Activated T-helper 1 cell treated with anti-CD3 and anti-CD28 coated beads, Interleukin-12 subunit alpha, Interleukin-12 subunit beta, Interleukin-2, Interleukin-4 antibody, amounts not matched to agents 30 ng/mL and 10 ng/mL and 1 ng/mL, durations not matched to agents 14 hours and 24 hours and 36 hours (primary cell): ENCODE measurements around the gene CD300LD. TPM values are rescaled to one million over a fixed set of nuclear protein-coding genes. Genes with fewer than 3 reads are reported as not detected.
"Not testable (repeated sequence)": the region's sequence is repeated elsewhere in the genome, so short reads cannot be mapped to it uniquely, and the experiment has no call there.

Experiments
- DNase-seq: peaks from one replicate; pipeline ENCODE4 v3.0.0; 2021; ENCODE audit warnings: low spot score
- H3K27ac Mint-ChIP-seq: one replicate; pipeline ENCODE4 v1.8.0; 2021; ENCODE audit warnings: mild to moderate bottlenecking, mixed read lengths
- H3K27me3 Mint-ChIP-seq: one replicate; pipeline ENCODE4 v1.8.0; 2022; ENCODE audit warnings: mild to moderate bottlenecking, moderate library complexity, mixed read lengths; ENCODE audit not compliant: insufficient read depth
- H3K36me3 Mint-ChIP-seq: one replicate; pipeline ENCODE4 v1.8.0; 2021; ENCODE audit warnings: low read depth, mixed read lengths
- H3K4me1 Mint-ChIP-seq: one replicate; pipeline ENCODE4 v1.8.0; 2021; ENCODE audit warnings: low read depth, mixed read lengths
- H3K4me3 Mint-ChIP-seq: one replicate; pipeline ENCODE4 v1.8.0; 2021; ENCODE audit warnings: mild to moderate bottlenecking, moderate library complexity, mixed read lengths
- H3K9me3 Mint-ChIP-seq: one replicate; pipeline ENCODE4 v1.8.0; 2021; ENCODE audit warnings: mixed read lengths
- intact Hi-C: fragments of 100-400 bp; cut with micrococcal nuclease; formaldehyde crosslinking; loops from one replicate; pipeline ENCODE4 v1.15.1; 2024
- total RNA-seq: library from RNA; stranded (reverse); gene quantifications from 2 replicates; pipeline ENCODE4 v1.2.3, GENCODE V29; 2022

The CD300LD gene
- total RNA-seq, 1 donor from 2014 or later = not detected

DNA sequence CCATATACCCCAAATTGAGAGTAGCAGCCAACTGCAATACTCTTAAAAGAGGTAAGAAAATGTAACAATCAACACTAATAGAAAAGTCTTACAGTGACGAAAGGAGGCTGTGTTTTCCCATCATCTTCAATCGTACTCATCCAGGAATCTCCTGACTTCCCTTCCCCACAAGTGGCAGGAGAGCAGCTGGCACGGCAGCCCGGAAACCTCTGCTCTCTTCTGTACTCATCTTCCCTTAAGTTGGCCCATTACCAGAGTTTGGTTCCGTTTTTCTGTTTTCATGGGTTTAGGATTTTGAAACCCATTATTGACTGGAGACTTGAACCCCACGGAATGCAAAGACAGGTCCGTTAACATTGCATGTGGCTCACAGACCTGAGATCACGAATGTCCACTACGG is 13.1 kb downstream of the CD300LD start:
- H3K9me3 Mint-ChIP-seq = no peaks in the 10 kb centered on the region
- H3K4me1 Mint-ChIP-seq = no peaks in the 10 kb centered on the region
- no peaks in the 10 kb centered on the region for H3K36me3 Mint-ChIP-seq
- H3K27ac Mint-ChIP-seq = no peak overlapping the region
- no peak overlapping the region for H3K4me3 Mint-ChIP-seq
- no peak for DNase-seq
- intact Hi-C loops = no loop called here
- H3K27me3 Mint-ChIP-seq = peaks cover 10% of the 10 kb centered on the region

DNA sequence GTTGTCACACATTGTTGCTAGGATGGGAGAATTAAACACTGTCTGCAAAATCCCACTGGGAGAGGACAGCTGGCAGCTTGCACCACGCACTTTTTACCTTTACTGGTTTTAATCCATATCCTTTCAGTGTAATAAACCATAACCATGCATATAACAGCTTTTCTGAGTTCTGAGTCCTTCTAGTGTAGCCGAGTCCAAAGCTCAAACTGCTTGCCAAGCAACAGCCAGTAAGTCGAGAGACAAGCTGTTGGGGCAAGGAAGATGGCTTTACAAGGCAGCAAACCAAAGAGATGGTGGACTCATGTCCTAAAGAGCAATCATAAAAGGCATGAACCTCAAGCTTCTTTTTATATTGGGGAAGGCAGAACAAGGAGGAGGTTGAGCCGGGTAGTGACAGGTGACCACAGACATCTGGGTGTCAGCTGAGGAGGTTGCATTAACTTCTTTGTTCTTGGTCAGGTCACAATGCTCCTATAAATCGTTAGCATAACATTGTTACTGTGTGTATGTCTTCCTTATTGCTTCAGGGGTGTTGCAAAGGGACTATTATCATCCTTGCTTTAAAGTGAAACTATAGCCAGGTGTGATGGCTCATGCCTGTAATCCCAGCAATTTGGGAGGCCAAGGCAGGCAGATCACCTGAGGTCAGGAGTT is 17.5 kb downstream of the CD300LD start:
- peaks cover 8% of the 10 kb centered on the region for H3K27me3 Mint-ChIP-seq
- H3K4me3 Mint-ChIP-seq = no peak overlapping the region
- H3K9me3 Mint-ChIP-seq = no peaks in the 10 kb centered on the region
- no peak for DNase-seq
- no peaks in the 10 kb centered on the region for H3K36me3 Mint-ChIP-seq
- H3K27ac Mint-ChIP-seq = no peak overlapping the region
- H3K4me1 Mint-ChIP-seq = peaks cover 1% of the 10 kb centered on the region
- intact Hi-C loops = no loop called here

DNA sequence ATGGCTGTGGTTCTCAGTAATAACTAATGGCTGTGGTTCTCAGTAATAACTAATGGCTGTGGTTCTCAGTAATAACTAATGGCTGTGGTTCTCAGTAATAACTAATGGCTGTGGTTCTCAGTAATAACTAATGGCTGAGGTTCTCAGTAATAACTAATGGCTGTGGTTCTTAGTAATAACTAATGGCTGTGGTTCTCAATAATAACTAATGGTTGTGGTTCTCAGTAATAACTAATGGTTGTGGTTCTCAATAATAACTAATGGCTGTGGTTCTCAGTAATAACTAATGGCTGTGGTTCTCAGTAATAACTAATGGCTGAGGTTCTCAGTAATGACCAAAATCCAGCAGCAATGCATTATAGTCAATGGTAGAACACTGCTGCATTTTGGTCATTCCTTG is 18.4 kb downstream of the CD300LD start:
- Mint-ChIP-seq H3K27me3 (peaks cover 10% of the 10 kb centered on the region), H3K4me1 (peaks cover 11% of the 10 kb centered on the region)
- H3K9me3 Mint-ChIP-seq, H3K4me3 Mint-ChIP-seq, intact Hi-C loops, H3K36me3 Mint-ChIP-seq, H3K27ac Mint-ChIP-seq, DNase-seq: not testable (repeated sequence)

DNA sequence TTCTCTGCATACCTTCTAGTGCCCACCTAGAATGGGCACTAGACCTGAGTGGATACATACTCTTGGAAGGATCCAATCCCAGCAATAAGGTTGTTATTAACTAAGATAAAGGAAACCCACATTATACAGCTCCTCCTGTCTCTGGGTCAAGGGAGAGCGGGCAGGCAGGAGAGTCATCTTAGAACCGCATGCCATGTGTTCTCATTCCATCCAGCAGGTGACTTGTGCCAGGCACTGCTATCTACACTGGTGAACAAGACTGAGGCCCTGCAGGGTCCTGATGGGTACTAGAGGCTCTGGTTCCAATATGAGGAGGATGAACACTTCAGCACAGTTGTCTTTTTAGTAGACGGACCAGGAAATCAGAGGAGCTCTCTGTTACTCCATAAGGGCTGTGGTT is 18.9 kb downstream of the CD300LD start:
- Mint-ChIP-seq H3K27ac (no peak overlapping the region), H3K4me1 (peaks cover 13% of the 10 kb centered on the region), H3K27me3 (peaks cover 10% of the 10 kb centered on the region), H3K9me3 (no peaks in the 10 kb centered on the region), H3K4me3 (no peak overlapping the region), H3K36me3 (no peaks in the 10 kb centered on the region)
- intact Hi-C loops = no loop called here
- no peak for DNase-seq

DNA sequence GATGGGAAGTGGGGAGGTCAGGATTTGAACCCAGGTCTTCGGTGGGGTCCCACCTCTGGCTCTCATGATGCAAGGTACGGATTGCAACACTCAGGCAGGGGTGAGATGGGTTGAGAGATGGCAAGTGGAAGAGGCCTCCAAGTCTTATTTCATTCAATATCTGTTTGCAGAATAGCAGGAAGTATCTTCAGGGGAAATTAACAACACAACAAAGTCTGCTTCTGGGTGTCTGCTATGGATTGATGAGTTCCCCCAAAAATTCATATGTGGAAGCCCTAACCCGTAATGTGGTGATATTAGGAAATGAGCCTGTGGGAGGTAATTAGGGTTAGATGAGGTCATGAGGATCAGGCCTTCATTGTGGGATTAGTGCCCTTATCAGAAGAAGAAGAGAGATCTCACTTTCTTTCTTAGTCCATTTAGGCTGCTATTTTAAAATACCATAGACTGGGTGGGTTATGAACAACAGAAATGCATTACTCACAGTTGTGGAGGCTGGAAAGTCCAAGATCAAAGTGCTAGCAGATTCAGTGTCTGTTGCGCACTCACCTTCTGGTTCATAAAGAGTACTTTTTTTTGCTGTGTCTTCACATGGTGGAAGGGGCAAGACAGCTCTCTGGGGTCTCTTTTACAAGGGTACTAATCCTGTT is 20.3 kb downstream of the CD300LD start:
- DNase-seq = no peak
- Mint-ChIP-seq H3K9me3 (no peaks in the 10 kb centered on the region), H3K36me3 (no peaks in the 10 kb centered on the region), H3K4me1 (peaks cover 13% of the 10 kb centered on the region), H3K27ac (no peak overlapping the region), H3K27me3 (peaks cover 12% of the 10 kb centered on the region), H3K4me3 (no peak overlapping the region)
- intact Hi-C loops = no loop called here

DNA sequence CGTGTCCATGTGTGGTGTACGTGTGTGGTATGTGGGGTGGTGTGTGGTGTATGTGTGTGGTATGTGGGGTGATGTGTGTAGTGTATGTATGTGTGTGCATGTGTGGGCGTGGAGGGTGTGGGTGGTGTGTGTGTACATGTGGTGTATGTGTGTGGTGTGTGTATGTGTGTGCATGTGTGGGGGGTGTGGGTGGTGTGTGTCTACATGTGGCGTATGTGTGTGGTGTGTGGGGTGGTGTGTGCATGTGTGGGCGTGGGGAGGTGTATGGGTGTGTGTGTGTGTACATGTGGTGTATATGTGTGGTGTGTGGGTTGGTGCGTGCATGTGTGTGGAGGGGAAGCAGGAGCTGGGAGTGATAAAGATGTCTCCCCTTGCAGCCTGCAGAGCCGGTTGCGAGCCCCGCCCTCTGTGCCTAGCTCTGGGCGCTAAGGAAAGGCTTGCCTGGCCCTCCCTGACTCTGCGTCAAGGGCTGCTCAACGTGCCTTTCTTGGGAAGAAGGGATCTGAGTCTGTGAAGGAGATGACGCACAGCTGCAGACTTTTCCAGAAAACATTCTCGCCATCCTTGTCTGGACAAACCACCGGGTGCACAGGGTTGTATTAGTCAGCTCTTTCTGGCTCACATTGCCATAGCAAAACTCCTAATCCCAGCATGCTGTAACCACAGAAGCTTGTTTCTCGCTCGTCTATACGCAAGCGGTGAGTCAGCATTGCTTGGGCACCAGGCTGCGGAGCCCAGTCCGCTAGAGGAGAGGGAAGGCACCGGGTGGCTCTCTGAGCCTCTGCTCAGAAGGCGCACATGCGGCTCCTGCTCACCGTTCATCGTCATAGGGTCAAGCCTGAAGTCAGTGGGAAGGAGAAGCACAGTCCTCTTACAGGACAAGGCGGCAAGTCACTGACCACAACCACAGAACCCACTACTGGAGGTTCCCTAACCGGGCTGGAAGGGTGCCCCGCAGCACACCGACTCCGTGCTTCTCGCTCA is 22.8 kb downstream of the CD300LD start:
- intact Hi-C loops = no loop called here
- Mint-ChIP-seq H3K27ac (no peak overlapping the region), H3K36me3 (no peaks in the 10 kb centered on the region), H3K4me1 (peaks cover 13% of the 10 kb centered on the region), H3K4me3 (no peak overlapping the region), H3K9me3 (no peaks in the 10 kb centered on the region), H3K27me3 (peaks cover 18% of the 10 kb centered on the region)
- DNase-seq = no peak

DNA sequence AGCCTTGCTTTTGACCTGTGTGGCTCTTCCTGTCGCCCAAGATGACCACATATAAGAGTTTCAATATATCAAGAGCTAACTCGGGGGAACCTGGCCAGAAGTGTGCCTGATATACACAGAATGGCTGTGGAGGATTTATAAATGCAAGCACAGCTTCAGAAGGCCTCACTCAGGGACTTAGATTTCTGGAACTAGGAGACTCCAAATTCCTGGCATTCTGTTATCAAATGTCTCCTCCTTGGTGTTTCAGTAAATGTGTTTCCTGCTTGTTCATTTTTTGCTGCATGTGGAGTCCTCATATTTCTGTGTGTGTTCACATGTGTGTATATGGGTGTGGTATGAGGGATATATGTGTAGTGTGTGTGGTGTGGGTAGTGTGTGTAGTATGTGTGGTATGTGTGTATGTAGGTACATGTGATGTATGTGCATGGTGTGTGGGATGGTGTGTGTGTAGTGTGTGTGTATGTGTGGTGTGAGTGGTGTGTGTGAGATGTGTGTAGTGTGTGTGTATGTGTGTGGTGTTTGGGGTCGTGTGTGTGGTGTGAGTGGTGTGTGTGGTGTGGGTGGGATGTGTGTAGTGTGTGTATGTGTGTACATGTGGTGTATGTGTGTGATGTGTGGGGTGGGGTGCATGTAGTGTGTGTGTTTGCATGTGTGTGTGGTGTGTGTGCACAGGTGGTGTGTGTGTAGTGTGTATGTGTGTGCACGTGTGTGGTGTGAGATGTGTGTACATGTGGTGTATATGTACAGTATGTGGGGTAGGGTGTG is 23.8 kb downstream of the CD300LD start:
- Mint-ChIP-seq H3K4me3 (no peak overlapping the region), H3K27me3 (peaks cover 18% of the 10 kb centered on the region), H3K27ac (no peak overlapping the region), H3K4me1 (peaks cover 13% of the 10 kb centered on the region), H3K9me3 (no peaks in the 10 kb centered on the region), H3K36me3 (no peaks in the 10 kb centered on the region)
- intact Hi-C loops = no loop called here
- no peak for DNase-seq

DNA sequence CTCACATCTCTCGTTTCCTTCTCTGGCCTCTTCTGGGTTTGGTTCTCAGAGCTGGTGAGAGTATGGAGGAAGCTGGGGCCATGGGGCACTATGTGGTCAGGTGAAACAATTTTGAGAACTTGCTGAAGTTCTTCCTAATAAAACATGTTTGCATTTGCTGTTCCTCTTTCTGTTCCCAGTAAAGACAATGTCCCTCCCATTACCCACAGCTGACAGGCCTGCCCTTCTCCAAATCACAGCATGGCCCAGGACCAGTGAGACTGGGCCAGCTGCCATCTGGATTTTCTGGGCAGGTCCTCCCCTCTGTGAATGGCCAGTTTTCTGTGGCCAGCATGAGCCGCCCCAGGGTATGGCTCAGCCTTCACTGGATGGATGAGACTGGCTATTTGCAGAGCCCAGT is 24.7 kb downstream of the CD300LD start, which contains the start of gene CD300H:
Gene CD300H (minus strand): TSS at position 113 of the 400 bp plus-strand sequence.
- Mint-ChIP-seq H3K27ac (no peak within 1 kb of the TSS), H3K27me3 (peaks cover 18% of the 10 kb centered on the region), H3K36me3 (no peaks in the 10 kb centered on the region), H3K4me1 (peaks cover 13% of the 10 kb centered on the region), H3K9me3 (no peaks in the 10 kb centered on the region), H3K4me3 (no peak within 1 kb of the TSS)
- intact Hi-C loops = no loop called here
- no peak for DNase-seq

DNA sequence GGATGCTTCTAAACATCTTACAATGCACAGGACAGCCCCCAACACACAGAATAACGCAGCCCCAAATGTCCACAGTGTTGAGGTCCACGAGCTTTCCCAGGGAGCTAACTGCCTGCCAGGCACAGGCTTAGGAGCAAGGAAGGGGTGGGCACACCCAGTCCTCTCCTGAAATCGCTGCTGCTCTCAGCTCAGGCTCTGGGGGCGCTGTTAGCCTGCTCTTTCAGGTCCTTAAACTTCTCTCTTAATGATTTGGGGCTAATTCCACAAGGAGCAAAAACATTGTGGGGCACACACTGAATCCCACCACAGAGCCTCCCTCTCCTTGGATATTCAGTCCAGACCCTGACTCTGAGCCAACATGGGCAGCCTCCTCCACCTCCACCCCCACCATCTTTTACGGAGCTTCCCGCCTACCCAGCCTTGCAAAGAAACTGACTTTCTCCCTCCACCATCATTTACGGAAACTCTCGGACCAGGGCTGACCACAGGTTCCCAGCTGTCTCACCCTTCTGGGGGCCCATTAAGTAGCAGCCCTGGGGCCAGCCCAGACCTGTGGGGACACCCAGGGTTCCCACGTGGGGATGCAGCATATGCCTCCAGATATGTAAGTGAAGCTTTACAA is 25.8 kb downstream of the CD300LD start:
- H3K4me3 Mint-ChIP-seq = no peak overlapping the region
- no peak for DNase-seq
- no peaks in the 10 kb centered on the region for H3K9me3 Mint-ChIP-seq
- peaks cover 20% of the 10 kb centered on the region for H3K27me3 Mint-ChIP-seq
- peaks cover 13% of the 10 kb centered on the region for H3K4me1 Mint-ChIP-seq
- no peak overlapping the region for H3K27ac Mint-ChIP-seq
- intact Hi-C loops = no loop called here
- no peaks in the 10 kb centered on the region for H3K36me3 Mint-ChIP-seq

DNA sequence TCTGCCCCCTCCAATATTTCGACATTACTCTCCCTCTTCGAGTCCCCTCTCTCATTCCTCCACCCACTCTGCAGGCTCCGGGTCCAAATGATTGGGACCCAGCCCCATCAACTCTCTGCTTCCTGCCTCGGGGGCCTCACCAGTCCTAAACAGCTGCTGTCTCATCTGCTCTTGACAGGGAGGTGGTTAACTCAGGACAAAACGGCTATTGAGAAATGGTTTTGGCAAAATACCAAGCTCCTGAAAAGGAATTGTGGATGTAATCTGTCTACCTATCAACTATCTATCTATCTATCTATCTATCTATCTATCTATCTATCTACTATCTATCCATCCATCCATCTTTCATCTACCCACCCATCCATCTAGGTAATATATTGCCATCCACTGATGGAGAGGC is 27.0 kb downstream of the CD300LD start:
- DNase-seq = no peak
- Mint-ChIP-seq H3K9me3 (no peaks in the 10 kb centered on the region), H3K27me3 (peaks cover 25% of the 10 kb centered on the region), H3K4me1 (peaks cover 13% of the 10 kb centered on the region), H3K4me3 (no peak overlapping the region), H3K36me3 (no peaks in the 10 kb centered on the region), H3K27ac (no peak overlapping the region)
- intact Hi-C loops = no loop called here

DNA sequence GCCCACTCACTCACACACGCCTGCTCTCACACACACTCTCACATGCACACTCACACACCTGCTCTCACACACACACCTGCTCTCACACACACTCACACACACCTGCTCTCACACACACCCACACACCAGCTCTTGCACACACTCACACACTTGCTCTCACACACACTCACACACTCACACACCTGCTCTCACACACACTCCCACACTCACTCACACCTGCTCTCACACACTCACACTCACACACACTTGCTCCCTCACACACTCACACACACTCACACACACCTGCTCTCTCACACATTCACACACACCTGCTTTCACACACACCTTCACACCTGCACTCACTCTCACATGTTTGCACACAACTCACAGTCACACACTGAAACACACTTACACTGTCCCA is 28.7 kb downstream of the CD300LD start:
- Mint-ChIP-seq H3K27me3 (peaks cover 23% of the 10 kb centered on the region), H3K27ac (no peak overlapping the region), H3K9me3 (no peaks in the 10 kb centered on the region), H3K4me3 (no peak overlapping the region), H3K4me1 (peaks cover 7% of the 10 kb centered on the region), H3K36me3 (no peaks in the 10 kb centered on the region)
- no peak for DNase-seq
- intact Hi-C loops = no loop called here

DNA sequence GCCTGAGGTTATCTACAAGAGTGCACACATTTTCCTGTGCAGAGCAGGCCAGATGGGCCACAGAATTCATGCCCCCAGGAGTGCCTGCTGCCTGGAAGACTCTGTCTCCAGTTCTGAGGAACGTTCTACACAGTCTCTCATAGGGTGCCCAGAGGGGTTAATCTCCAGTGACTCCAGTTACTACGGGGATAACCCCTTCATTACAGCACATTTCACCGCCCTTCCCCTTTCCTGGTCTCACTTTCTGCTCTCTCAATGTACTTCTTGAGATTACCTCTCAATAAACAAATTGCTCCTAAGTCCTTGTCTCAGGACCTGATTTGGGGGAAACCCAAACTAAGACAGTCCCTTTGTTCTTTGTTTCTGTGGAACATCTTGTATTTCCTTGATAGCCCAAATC is 30.5 kb downstream of the CD300LD start:
- H3K27me3 Mint-ChIP-seq = peaks cover 16% of the 10 kb centered on the region
- H3K4me1 Mint-ChIP-seq = peaks cover 7% of the 10 kb centered on the region
- no peaks in the 10 kb centered on the region for H3K9me3 Mint-ChIP-seq
- no peak overlapping the region for H3K4me3 Mint-ChIP-seq
- no peak for DNase-seq
- intact Hi-C loops = no loop called here
- H3K36me3 Mint-ChIP-seq = no peaks in the 10 kb centered on the region
- no peak overlapping the region for H3K27ac Mint-ChIP-seq
